CD14-positive monocyte (primary cell): ENCODE measurements around the gene DNAJB8. TPM values are rescaled to one million over a fixed set of nuclear protein-coding genes. Genes with fewer than 3 reads are reported as not detected.
A peak's percentile ranks its signal among the peaks of the same experiment; 100 is the strongest.

Experiments
- DNase-seq, 3 donors: peaks; one replicate each; pipeline ENCODE4 v3.0.0-alpha.2; 2011 to 2022
- H2AFZ ChIP-seq: 2 replicates; pipeline ENCODE4 v1.6.0; 2012; ENCODE audit warnings: mild to moderate bottlenecking, low read depth, low read length, inconsistent platforms; ENCODE audit not compliant: insufficient read depth, poor library complexity, severe bottlenecking
- H3K27ac ChIP-seq, 2 donors: 1 replicate in 1 of 2; 2 replicates in 1 of 2; pipeline ENCODE4 v1.5.1; 2012 to 2013; ENCODE audit warnings: low read length in 2 of 2, control low read depth in 1 of 2, inconsistent platforms in 1 of 2, low read depth in 1 of 2, mild to moderate bottlenecking in 1 of 2
- H3K27me3 ChIP-seq, 2 donors: one replicate each; pipeline versions ENCODE4 v1.6.0 to v1.6.1; 2011 to 2013; ENCODE audit warnings: low read length in 2 of 2; ENCODE audit not compliant: control insufficient read depth in 2 of 2, insufficient read depth in 2 of 2
- H3K36me3 ChIP-seq, 2 donors: replicated peaks in 1 of 2; 1 replicate in 1 of 2; 2 replicates in 1 of 2; pipeline versions ENCODE4 v1.5.1 to v1.6.1; 2012 to 2013; ENCODE audit warnings: low read length in 2 of 2, control low read depth in 1 of 2, inconsistent platforms in 1 of 2, mild to moderate bottlenecking in 1 of 2; ENCODE audit not compliant: insufficient read depth in 2 of 2, control insufficient read depth in 1 of 2
- H3K4me1 ChIP-seq, 2 donors: 1 replicate in 1 of 2; 2 replicates in 1 of 2; pipeline versions ENCODE4 v1.5.1 to v1.6.1; 2012 to 2013; ENCODE audit warnings: low read length in 2 of 2, control low read depth in 1 of 2, inconsistent platforms in 1 of 2, mild to moderate bottlenecking in 1 of 2, moderate library complexity in 1 of 2; ENCODE audit not compliant: insufficient read depth in 2 of 2, control insufficient read depth in 1 of 2
- H3K4me2 ChIP-seq: replicated peaks from 2 replicates; pipeline ENCODE3; 2012; ENCODE audit warnings: low read length, moderate library complexity, mild to moderate bottlenecking; ENCODE audit not compliant: poor library complexity, severe bottlenecking; ENCODE audit errors: extremely low read depth
- H3K4me3 ChIP-seq, 3 experiments: fragments of 200-600 bp in 1 of 3; sonication (generic) in 1 of 3; replicated peaks in 1 of 3; 1 replicate in 2 of 3; 2 replicates in 1 of 3; pipeline ENCODE4 v1.5.1; 2011 to 2013; ENCODE audit warnings: low read length in 3 of 3, mild to moderate bottlenecking in 3 of 3, control low read depth in 2 of 3, low read depth in 2 of 3, inconsistent platforms in 1 of 3, moderate library complexity in 1 of 3
- H3K79me2 ChIP-seq: 2 replicates; pipeline ENCODE4 v1.6.0; 2012; ENCODE audit warnings: mild to moderate bottlenecking, control low read depth, inconsistent platforms, low read length, moderate library complexity; ENCODE audit not compliant: insufficient read depth
- H3K9ac ChIP-seq: 2 replicates; pipeline ENCODE4 v1.6.0; 2017; ENCODE audit warnings: low read length, mild to moderate bottlenecking; ENCODE audit not compliant: insufficient read depth, poor library complexity, severe bottlenecking
- H3K9me3 ChIP-seq, 2 donors: replicated peaks in 1 of 2; 1 replicate in 1 of 2; 2 replicates in 1 of 2; pipeline versions ENCODE4 v1.5.1 to v1.6.1; 2012 to 2013; ENCODE audit warnings: low read length in 2 of 2, control low read depth in 1 of 2; ENCODE audit not compliant: control insufficient read depth in 1 of 2, insufficient read depth in 1 of 2
- H4K20me1 ChIP-seq: 2 replicates; pipeline ENCODE4 v1.6.0; 2012; ENCODE audit warnings: mild to moderate bottlenecking, low read length, control low read depth, moderate library complexity; ENCODE audit not compliant: insufficient read depth
- H3K27ac Mint-ChIP-seq, 7 donors: one replicate each; pipeline ENCODE4 v1.8.0; 2020; ENCODE audit warnings: mild to moderate bottlenecking in 7 of 7, mixed read lengths in 7 of 7, moderate library complexity in 6 of 7, inconsistent platforms in 2 of 7
- H3K27me3 Mint-ChIP-seq, 3 donors: one replicate each; pipeline ENCODE4 v1.8.0; 2021 to 2022; ENCODE audit warnings: low read depth in 3 of 3, mild to moderate bottlenecking in 3 of 3, mixed read lengths in 3 of 3, moderate library complexity in 3 of 3, inconsistent platforms in 1 of 3
- H3K36me3 Mint-ChIP-seq, 2 donors: one replicate each; pipeline ENCODE4 v1.8.0; 2020; ENCODE audit warnings: mixed read lengths in 2 of 2, inconsistent platforms in 1 of 2, mild to moderate bottlenecking in 1 of 2
- H3K4me1 Mint-ChIP-seq: one replicate; pipeline ENCODE4 v1.8.0; 2020; ENCODE audit warnings: mild to moderate bottlenecking, mixed read lengths
- H3K4me3 Mint-ChIP-seq, 2 donors: one replicate each; pipeline ENCODE4 v1.8.0; 2020; ENCODE audit warnings: mild to moderate bottlenecking in 2 of 2, mixed read lengths in 2 of 2, moderate library complexity in 1 of 2
- H3K9me3 Mint-ChIP-seq, 7 donors: one replicate each; pipeline ENCODE4 v1.8.0; 2020 to 2022; ENCODE audit warnings: mixed read lengths in 7 of 7, mild to moderate bottlenecking in 6 of 7, moderate library complexity in 6 of 7, inconsistent platforms in 2 of 7
- WGBS: methylation state at CpG from one replicate; pipeline ENCODE4 v1.1.5; 2013; ENCODE audit warnings: missing lambda C conversion rate; ENCODE audit not compliant: insufficient coverage; 5-methylcytosine and 5-hydroxymethylcytosine counted together
- intact Hi-C, 2 donors: fragments of 100-400 bp; cut with micrococcal nuclease; formaldehyde crosslinking; loops; one replicate each; pipeline versions ENCODE4 v1.15.0 to v1.15.1; 2023
- polyA plus RNA-seq, 3 donors: library from polyadenylated mRNA; depleted of rRNA in 1 of 3; unstranded in 2 of 3; stranded (reverse) in 1 of 3; fragments of 300-500 nt in 2 of 3; fragments of >200 nt in 1 of 3; fragmentation: Illumina TruSeq in 2 of 3; gene quantifications; 1 replicate in 2 of 3; 2 replicates in 1 of 3; pipeline ENCODE4 v1.2.3, GENCODE V29; 2012 to 2021
- TF ChIP-seq, protein P1 (sequence below): fragments of 200-600 bp; IDR thresholded peaks from one replicate; pipeline ENCODE4 v1.8.0; 2022; ENCODE audit warnings: antibody characterized with exemption, mild to moderate bottlenecking

DNAJB8 gene
- polyA plus RNA-seq, 3 donors, result not detected

DNA sequence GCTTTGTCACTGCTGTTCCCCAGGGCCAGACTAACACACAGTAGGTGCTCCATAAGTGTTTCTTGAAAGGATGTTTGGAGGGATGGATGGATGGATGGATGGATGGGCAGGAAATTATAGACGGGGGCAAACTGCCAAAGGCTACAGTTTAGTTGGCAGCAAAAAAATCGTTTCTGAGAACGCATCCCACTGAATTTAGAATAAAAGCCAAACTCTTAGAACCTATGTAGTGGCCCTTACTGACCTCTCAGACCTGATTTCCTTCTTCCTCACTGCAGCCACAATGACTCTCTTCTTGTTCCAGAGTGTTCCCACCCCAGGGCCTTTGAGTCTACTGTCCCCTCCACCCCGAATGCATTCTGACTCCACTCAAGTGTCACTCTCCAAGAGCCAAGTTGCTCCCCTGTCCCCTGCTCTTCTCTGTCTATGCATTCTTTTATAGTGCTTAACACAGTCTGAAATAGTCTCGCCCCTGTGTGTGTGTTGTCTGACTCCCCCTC is 31.5 kb upstream of the DNAJB8 start:
- H3K4me1 Mint-ChIP-seq, result peaks cover 12% of the 10 kb centered on the region
- TF ChIP-seq, protein P1, sequence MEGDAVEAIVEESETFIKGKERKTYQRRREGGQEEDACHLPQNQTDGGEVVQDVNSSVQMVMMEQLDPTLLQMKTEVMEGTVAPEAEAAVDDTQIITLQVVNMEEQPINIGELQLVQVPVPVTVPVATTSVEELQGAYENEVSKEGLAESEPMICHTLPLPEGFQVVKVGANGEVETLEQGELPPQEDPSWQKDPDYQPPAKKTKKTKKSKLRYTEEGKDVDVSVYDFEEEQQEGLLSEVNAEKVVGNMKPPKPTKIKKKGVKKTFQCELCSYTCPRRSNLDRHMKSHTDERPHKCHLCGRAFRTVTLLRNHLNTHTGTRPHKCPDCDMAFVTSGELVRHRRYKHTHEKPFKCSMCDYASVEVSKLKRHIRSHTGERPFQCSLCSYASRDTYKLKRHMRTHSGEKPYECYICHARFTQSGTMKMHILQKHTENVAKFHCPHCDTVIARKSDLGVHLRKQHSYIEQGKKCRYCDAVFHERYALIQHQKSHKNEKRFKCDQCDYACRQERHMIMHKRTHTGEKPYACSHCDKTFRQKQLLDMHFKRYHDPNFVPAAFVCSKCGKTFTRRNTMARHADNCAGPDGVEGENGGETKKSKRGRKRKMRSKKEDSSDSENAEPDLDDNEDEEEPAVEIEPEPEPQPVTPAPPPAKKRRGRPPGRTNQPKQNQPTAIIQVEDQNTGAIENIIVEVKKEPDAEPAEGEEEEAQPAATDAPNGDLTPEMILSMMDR, result peak; percentile 33
- intact Hi-C loops, result loop anchor here (5.0 to 10.0 kb wide), 2 partner anchors 109 to 403 kb away; no protein-coding TSS in a partner anchor
- Histone ChIP-seq H3K4me3 (peak overlapping the region in 1 of 3 experiments; percentile 70), H2AFZ (no peak overlapping the region), H3K79me2 (no peaks in the 10 kb centered on the region), H3K9me3 (peaks cover 0 to 16% of the 10 kb centered on the region in 2 donors), H3K4me2 (peak overlapping the region; percentile 79), H3K27ac (no peak overlapping the region), H3K27me3 (peaks cover 12 to 52% of the 10 kb centered on the region in 2 donors), H4K20me1 (no peaks in the 10 kb centered on the region), H3K4me1 (peaks cover 6 to 11% of the 10 kb centered on the region in 2 donors), H3K36me3 (no peaks in the 10 kb centered on the region), H3K9ac (no peak overlapping the region)
- H3K36me3 Mint-ChIP-seq, result peaks cover 0 to 8% of the 10 kb centered on the region in 2 donors
- peaks cover 0 to 12% (median 0%) of the 10 kb centered on the region in 7 donors for H3K9me3 Mint-ChIP-seq
- DNase-seq, result no peak
- H3K27me3 Mint-ChIP-seq, result peaks cover 46 to 61% (median 55%) of the 10 kb centered on the region in 3 donors
- 0% methylated on average over 2 of the region's 5 CpGs for WGBS
- peak overlapping the region; percentile 35 to 58 for H3K4me3 Mint-ChIP-seq
- peak overlapping the region in 1 of 7 donors; percentile 55 for H3K27ac Mint-ChIP-seq

DNA sequence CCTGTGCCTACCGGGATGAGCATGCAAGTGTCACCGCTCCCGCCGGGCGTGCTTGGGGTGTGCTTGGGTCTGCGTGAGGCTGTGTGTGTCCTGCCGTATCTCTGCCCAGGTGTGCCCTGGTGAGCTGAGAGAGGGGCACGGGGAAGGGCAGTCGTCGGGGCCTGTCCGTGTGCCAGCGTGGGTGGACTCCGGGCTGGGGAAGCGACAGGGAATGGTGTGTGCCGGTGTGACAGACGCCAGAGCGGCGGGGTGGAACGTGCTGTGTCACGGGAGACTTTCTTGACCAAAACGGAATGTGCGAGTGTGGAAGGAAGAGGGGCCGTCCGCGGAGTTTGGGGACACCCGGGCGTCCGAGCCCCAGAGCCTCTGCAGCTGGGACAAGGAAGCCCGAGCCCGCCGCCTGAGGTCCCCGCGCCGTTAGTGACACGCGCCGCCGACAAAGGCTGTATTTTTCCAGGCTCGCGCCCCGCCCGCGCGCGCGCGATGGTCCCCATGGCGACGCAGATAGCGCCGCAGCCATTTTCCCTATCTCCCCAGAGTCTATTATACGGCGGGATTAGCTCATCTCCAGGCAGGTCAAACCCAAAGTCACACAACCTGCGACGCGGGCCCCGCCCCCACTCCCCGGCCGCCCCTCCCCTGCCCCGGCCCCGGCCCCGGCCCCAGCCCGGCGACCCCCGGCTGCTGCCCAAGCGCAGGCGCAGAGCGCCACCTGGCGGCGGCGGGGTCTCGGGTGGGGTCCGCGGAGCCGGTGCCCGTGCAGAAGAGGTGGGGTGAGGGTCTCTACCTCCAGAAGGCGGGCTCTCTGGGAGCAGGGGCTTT is 30.8 kb upstream of the DNAJB8 start:
- Mint-ChIP-seq H3K36me3 (peaks cover 0 to 8% of the 10 kb centered on the region in 2 donors), H3K4me1 (peaks cover 15% of the 10 kb centered on the region), H3K27ac (peak overlapping the region in 1 of 7 donors; percentile 72), H3K27me3 (peaks cover 48 to 66% (median 60%) of the 10 kb centered on the region in 3 donors), H3K4me3 (peak overlapping the region; percentile 77 to 90), H3K9me3 (peaks cover 0 to 14% (median 0%) of the 10 kb centered on the region in 7 donors)
- Histone ChIP-seq H3K27me3 (peaks cover 17 to 58% of the 10 kb centered on the region in 2 donors), H4K20me1 (no peaks in the 10 kb centered on the region), H3K9ac (no peak overlapping the region), H3K4me1 (peaks cover 8 to 18% of the 10 kb centered on the region in 2 donors), H3K79me2 (no peaks in the 10 kb centered on the region), H3K27ac (no peak overlapping the region), H3K4me2 (peak overlapping the region; percentile 79), H3K4me3 (peak overlapping the region; percentile 36 to 70 (median 43)), H3K36me3 (no peaks in the 10 kb centered on the region), H3K9me3 (peaks cover 0 to 17% of the 10 kb centered on the region in 2 donors), H2AFZ (peak overlapping the region; percentile 59)
- TF ChIP-seq, protein P1, result peak; percentile 91
- intact Hi-C loops, result loop anchor here (5.0 to 10.0 kb wide), 2 partner anchors 110 to 403 kb away; no protein-coding TSS in a partner anchor
- peak; percentile 28 to 54 (median 33) for DNase-seq
- WGBS, result 8% methylated on average over 73 of the region's 77 CpGs
